Inflammatory macrophage (primary cell): ENCODE measurements around the gene TLN1.

Experiments
- DNase-seq, 2 donors: peaks; one replicate each; pipeline ENCODE4 v3.0.0-alpha.2; 2020 to 2022
- total RNA-seq, 18 experiments: gene quantifications; one replicate each; lab custom pipeline; 2026; ENCODE audit warnings: mixed read lengths in 6 of 18, inconsistent platforms in 2 of 18; lab: John Stamatoyannopoulos, UW

Gene TLN1
- total RNA-seq, result 698 to 1,845 (median 1,097) reads per million in 18 experiments

GRCh38 chr9:35732185-35732799 is at the start of gene TLN1, which contains the start of gene CREB3:
TLN1 (minus strand) TSS chr9:35732195; CDS start chr9:35725694, 6,501 bp downstream.
CREB3 (plus strand) TSS chr9:35732666; CDS start chr9:35732773, 107 bp downstream.
- peak; percentile 100 for DNase-seq

- DNase-seq, result no peak
Measured at GRCh38 chr9:35781066-35781465, 49.1 kb upstream of the TLN1 start.

GRCh38 chr9:35778496-35778895 is 46.5 kb upstream of the TLN1 start:
- no peak for DNase-seq

- DNase-seq, result no peak
Measured at GRCh38 chr9:35776018-35776417, 44.0 kb upstream of the TLN1 start.

- peak; percentile 81 to 82 for DNase-seq
Measured at GRCh38 chr9:35774907-35775635, 43.1 kb upstream of the TLN1 start.

- DNase-seq, result no peak
Measured at GRCh38 chr9:35771943-35772342, 39.9 kb upstream of the TLN1 start.

- no peak for DNase-seq
Measured at GRCh38 chr9:35771534-35771933, 39.5 kb upstream of the TLN1 start.

GRCh38 chr9:35771075-35771433 is 39.1 kb upstream of the TLN1 start:
- no peak for DNase-seq

- no peak for DNase-seq
Measured at GRCh38 chr9:35769763-35770162, 37.8 kb upstream of the TLN1 start.

- DNase-seq, result no peak
Measured at GRCh38 chr9:35767458-35767857, 35.5 kb upstream of the TLN1 start.

GRCh38 chr9:35766997-35767396 is 35.0 kb upstream of the TLN1 start:
- no peak for DNase-seq

- DNase-seq, result no peak
Measured at GRCh38 chr9:35763803-35764202, 31.8 kb upstream of the TLN1 start.

GRCh38 chr9:35763181-35763580 is 31.2 kb upstream of the TLN1 start:
- no peak for DNase-seq

- DNase-seq, result peak; percentile 17 to 46
Measured at GRCh38 chr9:35760651-35761050, 28.7 kb upstream of the TLN1 start.

- no peak for DNase-seq
Measured at GRCh38 chr9:35759795-35760194, 27.8 kb upstream of the TLN1 start.

GRCh38 chr9:35758475-35759050 is 26.6 kb upstream of the TLN1 start:
- no peak for DNase-seq

- DNase-seq, result no peak
Measured at GRCh38 chr9:35757892-35758275, 25.9 kb upstream of the TLN1 start.

- peak in 1 of 2 donors; percentile 13 for DNase-seq
Measured at GRCh38 chr9:35757226-35757891, 25.4 kb upstream of the TLN1 start.

GRCh38 chr9:35756275-35757225 is 24.6 kb upstream of the TLN1 start:
- peak in 1 of 2 donors; percentile 31 for DNase-seq

- DNase-seq, result no peak
Measured at GRCh38 chr9:35755071-35755470, 23.1 kb upstream of the TLN1 start.

GRCh38 chr9:35754264-35754663 is 22.3 kb upstream of the TLN1 start, which contains the start of gene MSMP:
MSMP (minus strand) TSS chr9:35754276; CDS start chr9:35754129, 147 bp downstream.
- DNase-seq, result no peak

GRCh38 chr9:35753466-35753865 is 21.5 kb upstream of the TLN1 start:
- DNase-seq, result no peak
